CD4-positive, CD25-positive, alpha-beta regulatory T cell (primary cell): ENCODE data around the gene ANKRD33B. TPM values are rescaled to one million over a fixed set of nuclear protein-coding genes. Genes with fewer than 3 reads are reported as not detected.

Experiments
- ATAC-seq, 2 donors: fragments of 150-1000 bp; cut with Tn5 transposase; one replicate each; pipeline ENCODE4 v1.10.0; 2021; ENCODE audit warnings: low read depth in 2 of 2, moderate number of reproducible peaks in 2 of 2, moderate library complexity in 1 of 2
- DNase-seq, 3 donors: peaks; one replicate each; pipeline versions ENCODE4 v3.0.0 to v3.0.0-alpha.2; 2012 to 2022; ENCODE audit warnings: mixed read lengths in 1 of 3
- H3K27ac ChIP-seq: one replicate; pipeline ENCODE4 v1.7.0; 2013; ENCODE audit warnings: mild to moderate bottlenecking, low read length; ENCODE audit not compliant: insufficient read depth, poor library complexity, severe bottlenecking
- H3K27me3 ChIP-seq: one replicate; pipeline ENCODE4 v1.7.0; 2013; ENCODE audit warnings: low read length; ENCODE audit not compliant: control insufficient read depth, insufficient read depth
- H3K36me3 ChIP-seq: one replicate; pipeline ENCODE4 v1.7.0; 2013; ENCODE audit warnings: mild to moderate bottlenecking, low read length, moderate library complexity; ENCODE audit not compliant: control insufficient read depth, insufficient read depth
- H3K4me1 ChIP-seq: 2 replicates; pipeline ENCODE4 v1.7.0; 2013; ENCODE audit warnings: mild to moderate bottlenecking, low read length; ENCODE audit not compliant: insufficient read depth, control insufficient read depth, poor library complexity, severe bottlenecking
- H3K4me3 ChIP-seq: one replicate; pipeline ENCODE4 v1.7.0; 2013; ENCODE audit warnings: low read depth, mild to moderate bottlenecking, low read length, moderate library complexity
- H3K9me3 ChIP-seq, 2 experiments: 1 replicate in 1 of 2; 2 replicates in 1 of 2; pipeline ENCODE4 v1.7.0; 2013; ENCODE audit warnings: low read length in 2 of 2, mild to moderate bottlenecking in 1 of 2, moderate library complexity in 1 of 2; ENCODE audit not compliant: control insufficient read depth in 2 of 2
- H3K27ac Mint-ChIP-seq, 3 donors: one replicate each; pipeline ENCODE4 v1.8.0; 2020 to 2022; ENCODE audit warnings: mild to moderate bottlenecking in 3 of 3, mixed read lengths in 3 of 3, moderate library complexity in 2 of 3
- H3K27me3 Mint-ChIP-seq: one replicate; pipeline ENCODE4 v1.8.0; 2022; ENCODE audit warnings: mild to moderate bottlenecking, mixed read lengths
- H3K36me3 Mint-ChIP-seq: one replicate; pipeline ENCODE4 v1.8.0; 2020; ENCODE audit warnings: mixed read lengths
- H3K4me1 Mint-ChIP-seq, 4 donors: one replicate each; pipeline ENCODE4 v1.8.0; 2020 to 2022; ENCODE audit warnings: mixed read lengths in 4 of 4, mild to moderate bottlenecking in 1 of 4
- H3K4me3 Mint-ChIP-seq, 4 donors: one replicate each; pipeline ENCODE4 v1.8.0; 2020 to 2022; ENCODE audit warnings: mild to moderate bottlenecking in 4 of 4, mixed read lengths in 4 of 4, moderate library complexity in 3 of 4
- H3K9me3 Mint-ChIP-seq, 7 donors: one replicate each; pipeline ENCODE4 v1.8.0; 2020 to 2022; ENCODE audit warnings: mixed read lengths in 7 of 7, mild to moderate bottlenecking in 3 of 7, moderate library complexity in 2 of 7
- polyA plus RNA-seq, 4 donors: library from polyadenylated mRNA; unstranded; fragments of 300-500 nt; fragmentation: Illumina TruSeq; gene quantifications; one replicate each; pipeline ENCODE4 v1.2.3, GENCODE V29; 2021
- total RNA-seq: library from RNA; stranded (reverse); gene quantifications from one replicate; pipeline ENCODE4 v1.2.3, GENCODE V29; 2022

The ANKRD33B gene
- total and polyA plus RNA-seq, 5 donors from 2014 or later: 0.25 to 6.6 (median 0.33) TPM

DNA sequence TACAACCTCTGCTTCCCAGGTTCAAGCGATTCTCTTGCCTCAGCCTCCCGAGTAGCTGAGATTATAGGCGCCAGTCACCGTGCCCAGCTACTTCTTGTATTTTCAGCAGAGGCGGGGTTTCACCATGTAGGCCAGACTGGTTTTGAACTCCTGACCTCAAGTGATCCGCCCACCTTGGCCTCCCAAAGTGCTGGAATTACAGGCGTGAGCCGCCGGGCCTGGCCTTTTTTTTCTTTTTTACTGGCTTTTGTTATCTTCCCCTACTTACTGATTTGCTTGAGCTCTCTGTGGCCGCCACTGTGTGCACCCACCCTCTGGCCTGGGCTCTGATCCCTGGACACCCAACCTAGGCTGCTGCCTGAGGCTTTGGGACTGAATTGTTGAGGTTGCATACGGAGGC is 60.3 kb downstream of the ANKRD33B start:
- H3K36me3 ChIP-seq: no peaks in the 10 kb centered on the region
- H3K4me3 Mint-ChIP-seq: no peak overlapping the region
- no peak overlapping the region for H3K27ac ChIP-seq
- H3K4me1 Mint-ChIP-seq: peaks cover 10 to 38% (median 16%) of the 10 kb centered on the region in 4 donors
- H3K9me3 ChIP-seq: no peaks in the 10 kb centered on the region
- no peaks in the 10 kb centered on the region for H3K27me3 ChIP-seq
- H3K36me3 Mint-ChIP-seq: peaks cover under 1% of the 10 kb centered on the region
- DNase-seq (no peak), ATAC-seq (no peak)
- no peaks in the 10 kb centered on the region for H3K27me3 Mint-ChIP-seq
- no peak overlapping the region for H3K27ac Mint-ChIP-seq
- no peak overlapping the region for H3K4me3 ChIP-seq
- H3K4me1 ChIP-seq: peaks cover 16% of the 10 kb centered on the region
- peaks cover 0 to 3% (median 0%) of the 10 kb centered on the region in 7 donors for H3K9me3 Mint-ChIP-seq

GRCh38 chr5:10624679-10625078 is 60.8 kb downstream of the ANKRD33B start:
- Histone ChIP-seq H3K36me3 (no peaks in the 10 kb centered on the region), H3K4me1 (peaks cover 16% of the 10 kb centered on the region), H3K9me3 (no peaks in the 10 kb centered on the region), H3K27me3 (no peaks in the 10 kb centered on the region), H3K27ac (no peak overlapping the region), H3K4me3 (no peak overlapping the region)
- no peak overlapping the region for H3K4me3 Mint-ChIP-seq
- no peak overlapping the region for H3K27ac Mint-ChIP-seq
- peaks cover 10 to 43% (median 17%) of the 10 kb centered on the region in 4 donors for H3K4me1 Mint-ChIP-seq
- H3K9me3 Mint-ChIP-seq: peaks cover 0 to 3% (median 0%) of the 10 kb centered on the region in 7 donors
- no peaks in the 10 kb centered on the region for H3K27me3 Mint-ChIP-seq
- DNase-seq (no peak), ATAC-seq (no peak)
- peaks cover 4% of the 10 kb centered on the region for H3K36me3 Mint-ChIP-seq

- ATAC-seq (no peak), DNase-seq (no peak)
- Histone ChIP-seq H3K4me3 (no peak overlapping the region), H3K9me3 (no peaks in the 10 kb centered on the region), H3K27me3 (no peaks in the 10 kb centered on the region), H3K36me3 (no peaks in the 10 kb centered on the region), H3K27ac (no peak overlapping the region), H3K4me1 (peaks cover 16% of the 10 kb centered on the region)
- Mint-ChIP-seq H3K36me3 (peaks cover 4% of the 10 kb centered on the region), H3K27me3 (no peaks in the 10 kb centered on the region), H3K4me1 (peaks cover 10 to 40% (median 14%) of the 10 kb centered on the region in 4 donors), H3K27ac (no peak overlapping the region), H3K9me3 (peaks cover 0 to 3% (median 0%) of the 10 kb centered on the region in 7 donors), H3K4me3 (peak overlapping the region in 3 of 4 donors; percentile 29 to 35 (median 30))
Measured at GRCh38 chr5:10625700-10626472, 62.0 kb downstream of the ANKRD33B start.

DNA sequence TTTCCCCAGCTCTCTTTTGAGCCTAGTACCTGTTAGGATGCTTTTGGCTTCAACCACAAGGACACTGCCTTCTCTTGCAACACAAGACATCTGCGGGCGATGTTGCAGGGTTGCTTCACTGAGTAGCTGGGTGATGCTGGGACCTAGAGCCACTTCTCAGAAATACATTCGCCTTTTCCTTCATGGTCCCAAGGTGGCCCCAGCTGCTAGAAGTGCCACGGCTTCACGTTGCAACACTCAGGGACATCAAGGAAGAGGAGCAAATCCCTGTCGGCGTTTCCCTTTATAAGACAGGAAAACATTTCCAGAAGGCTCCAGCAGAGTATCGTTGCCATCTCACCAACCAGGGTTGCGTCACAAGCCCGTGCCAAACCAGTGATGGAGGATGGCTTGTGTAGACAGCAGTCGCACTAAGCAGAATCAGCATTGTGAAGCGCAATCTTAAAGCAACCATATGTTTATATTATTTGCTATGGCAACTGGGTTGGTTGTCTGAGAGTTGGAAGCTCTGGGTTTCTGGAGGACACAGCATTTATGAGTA is 62.7 kb downstream of the ANKRD33B start:
- peaks cover 4% of the 10 kb centered on the region for H3K36me3 Mint-ChIP-seq
- Histone ChIP-seq H3K36me3 (no peaks in the 10 kb centered on the region), H3K27me3 (no peaks in the 10 kb centered on the region), H3K9me3 (no peaks in the 10 kb centered on the region), H3K27ac (no peak overlapping the region), H3K4me1 (peaks cover 20% of the 10 kb centered on the region), H3K4me3 (no peak overlapping the region)
- DNase-seq (no peak), ATAC-seq (no peak)
- peak overlapping the region in 1 of 4 donors; percentile 77 for H3K4me3 Mint-ChIP-seq
- no peaks in the 10 kb centered on the region for H3K9me3 Mint-ChIP-seq
- peaks cover 10 to 44% (median 20%) of the 10 kb centered on the region in 4 donors for H3K4me1 Mint-ChIP-seq
- H3K27me3 Mint-ChIP-seq: no peaks in the 10 kb centered on the region
- peak overlapping the region in 1 of 3 donors; percentile 85 for H3K27ac Mint-ChIP-seq

DNA sequence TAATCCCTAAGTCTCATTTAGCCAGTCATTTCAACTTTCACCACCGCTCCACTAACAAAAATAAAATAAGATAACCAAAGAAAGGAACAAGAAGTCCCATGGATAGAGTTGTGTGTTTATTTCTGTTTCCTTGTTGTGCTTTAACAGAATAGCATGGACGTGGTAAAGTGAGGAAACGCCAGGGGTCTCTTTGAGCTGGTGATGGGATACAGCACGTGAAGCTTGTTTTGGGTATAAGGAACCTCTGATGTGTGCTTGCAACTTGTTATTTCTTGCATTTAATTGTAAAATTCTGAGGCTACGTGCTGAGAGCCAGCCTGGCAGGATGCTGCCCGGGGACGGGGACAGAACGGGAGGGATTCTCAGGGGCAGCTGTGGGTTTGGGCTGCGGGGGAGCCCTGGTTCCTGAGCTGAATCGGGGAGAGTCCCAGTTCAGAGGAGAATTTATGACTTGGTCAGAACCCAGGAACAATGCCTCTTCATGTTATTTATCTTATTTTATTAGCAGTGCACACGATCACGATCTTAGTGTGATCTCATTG is 63.4 kb downstream of the ANKRD33B start:
- H3K4me1 Mint-ChIP-seq: peaks cover 10 to 43% (median 25%) of the 10 kb centered on the region in 4 donors
- Histone ChIP-seq H3K4me1 (peaks cover 27% of the 10 kb centered on the region), H3K36me3 (no peaks in the 10 kb centered on the region), H3K27ac (peak overlapping the region; percentile 55), H3K27me3 (no peaks in the 10 kb centered on the region), H3K4me3 (peak overlapping the region; percentile 82), H3K9me3 (no peaks in the 10 kb centered on the region)
- peaks cover 4% of the 10 kb centered on the region for H3K36me3 Mint-ChIP-seq
- peak overlapping the region; percentile 24 to 89 (median 85) for H3K27ac Mint-ChIP-seq
- ATAC-seq: no peak
- no peaks in the 10 kb centered on the region for H3K27me3 Mint-ChIP-seq
- DNase-seq: no peak
- peak overlapping the region; percentile 77 to 93 (median 83) for H3K4me3 Mint-ChIP-seq
- H3K9me3 Mint-ChIP-seq: no peaks in the 10 kb centered on the region

- Mint-ChIP-seq H3K4me1 (peaks cover 14 to 41% (median 31%) of the 10 kb centered on the region in 4 donors), H3K27ac (no peak overlapping the region), H3K27me3 (no peaks in the 10 kb centered on the region), H3K9me3 (no peaks in the 10 kb centered on the region), H3K36me3 (peaks cover 4% of the 10 kb centered on the region), H3K4me3 (no peak overlapping the region)
- DNase-seq (no peak), ATAC-seq (no peak)
- H3K9me3 ChIP-seq: no peaks in the 10 kb centered on the region
- H3K36me3 ChIP-seq: no peaks in the 10 kb centered on the region
- no peak overlapping the region for H3K4me3 ChIP-seq
- no peak overlapping the region for H3K27ac ChIP-seq
- H3K27me3 ChIP-seq: no peaks in the 10 kb centered on the region
- peaks cover 35% of the 10 kb centered on the region for H3K4me1 ChIP-seq
Measured at GRCh38 chr5:10628601-10629000, 64.7 kb downstream of the ANKRD33B start.

- Mint-ChIP-seq H3K4me3 (peak overlapping the region in 1 of 4 donors; percentile 68), H3K36me3 (peaks cover 4% of the 10 kb centered on the region), H3K9me3 (no peaks in the 10 kb centered on the region), H3K27ac (peak overlapping the region in 1 of 3 donors; percentile 16), H3K4me1 (peaks cover 22 to 48% (median 41%) of the 10 kb centered on the region in 4 donors), H3K27me3 (no peaks in the 10 kb centered on the region)
- H3K27me3 ChIP-seq: no peaks in the 10 kb centered on the region
- H3K4me3 ChIP-seq: no peak overlapping the region
- H3K9me3 ChIP-seq: no peaks in the 10 kb centered on the region
- DNase-seq: no peak
- ATAC-seq: no peak
- H3K36me3 ChIP-seq: no peaks in the 10 kb centered on the region
- H3K27ac ChIP-seq: no peak overlapping the region
- H3K4me1 ChIP-seq: peaks cover 46% of the 10 kb centered on the region
Measured at GRCh38 chr5:10629682-10630081, 65.8 kb downstream of the ANKRD33B start.
